Liver (tissue), 3 donors: ENCODE results near the gene JPT2.

Experiments
- FOXA1 ChIP-seq: IDR thresholded peaks from 2 replicates; pipeline ENCODE4 v1.6.1; 2016; ENCODE audit warnings: antibody characterized with exemption
- JUND ChIP-seq, 2 donors: IDR thresholded peaks; 2 replicates each; pipeline ENCODE4 v1.6.1; 2016; ENCODE audit warnings: antibody characterized with exemption in 2 of 2
- SP1 ChIP-seq: IDR thresholded peaks from 2 replicates; pipeline ENCODE4 v1.6.1; 2018; ENCODE audit warnings: antibody characterized with exemption, mild to moderate bottlenecking
- TAF1 ChIP-seq: conservative IDR thresholded peaks from 2 replicates; pipeline ENCODE4 v1.6.1; 2016; ENCODE audit warnings: antibody characterized with exemption, mild to moderate bottlenecking
- TF ChIP-seq, protein P1 (sequence below): IDR thresholded peaks from 2 replicates; pipeline ENCODE4 v1.6.1; 2016; ENCODE audit warnings: antibody characterized with exemption
- TF ChIP-seq, protein P2 (sequence below): fragments of 150-350 bp; IDR thresholded peaks from 2 replicates; pipeline ENCODE4 v1.5.1; 2017; ENCODE audit warnings: improper control_type of control experiment, low read depth, low read length; ENCODE audit not compliant: missing input control
- TF ChIP-seq, protein P3 (sequence below): IDR thresholded peaks from 2 replicates; pipeline ENCODE4 v1.6.1; 2016; ENCODE audit warnings: antibody characterized with exemption, mild to moderate bottlenecking
- donor health status: healthy.
- donor health status: healthy.

DNA sequence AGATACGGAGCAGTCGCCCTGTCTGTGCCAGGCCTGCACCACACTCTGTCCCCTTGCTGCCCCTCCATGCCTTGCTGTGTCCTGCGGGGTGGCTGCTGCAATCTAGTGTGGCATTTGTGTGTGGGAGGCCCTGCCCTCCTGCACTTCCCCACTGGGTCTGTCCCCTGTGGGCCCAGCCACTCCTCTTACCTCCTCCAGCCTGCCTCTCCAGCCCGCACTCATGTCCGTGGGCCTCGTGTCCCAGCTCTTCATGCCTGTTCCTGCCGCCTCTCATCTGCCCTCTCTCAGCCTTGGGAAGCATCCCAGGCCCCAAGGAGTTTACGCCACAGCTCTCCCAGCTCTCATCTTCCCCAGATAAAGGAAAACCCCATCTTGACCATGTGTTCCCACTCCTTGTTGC lies 39.3 kb upstream of the JPT2 start:
- TF ChIP-seq, protein P1, sequence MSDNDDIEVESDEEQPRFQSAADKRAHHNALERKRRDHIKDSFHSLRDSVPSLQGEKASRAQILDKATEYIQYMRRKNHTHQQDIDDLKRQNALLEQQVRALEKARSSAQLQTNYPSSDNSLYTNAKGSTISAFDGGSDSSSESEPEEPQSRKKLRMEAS, result no peak
- TF ChIP-seq, protein P2, sequence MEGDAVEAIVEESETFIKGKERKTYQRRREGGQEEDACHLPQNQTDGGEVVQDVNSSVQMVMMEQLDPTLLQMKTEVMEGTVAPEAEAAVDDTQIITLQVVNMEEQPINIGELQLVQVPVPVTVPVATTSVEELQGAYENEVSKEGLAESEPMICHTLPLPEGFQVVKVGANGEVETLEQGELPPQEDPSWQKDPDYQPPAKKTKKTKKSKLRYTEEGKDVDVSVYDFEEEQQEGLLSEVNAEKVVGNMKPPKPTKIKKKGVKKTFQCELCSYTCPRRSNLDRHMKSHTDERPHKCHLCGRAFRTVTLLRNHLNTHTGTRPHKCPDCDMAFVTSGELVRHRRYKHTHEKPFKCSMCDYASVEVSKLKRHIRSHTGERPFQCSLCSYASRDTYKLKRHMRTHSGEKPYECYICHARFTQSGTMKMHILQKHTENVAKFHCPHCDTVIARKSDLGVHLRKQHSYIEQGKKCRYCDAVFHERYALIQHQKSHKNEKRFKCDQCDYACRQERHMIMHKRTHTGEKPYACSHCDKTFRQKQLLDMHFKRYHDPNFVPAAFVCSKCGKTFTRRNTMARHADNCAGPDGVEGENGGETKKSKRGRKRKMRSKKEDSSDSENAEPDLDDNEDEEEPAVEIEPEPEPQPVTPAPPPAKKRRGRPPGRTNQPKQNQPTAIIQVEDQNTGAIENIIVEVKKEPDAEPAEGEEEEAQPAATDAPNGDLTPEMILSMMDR, result no peak
- TF ChIP-seq SP1 (no peak), JUND (IDR thresholded peaks at IDR 0.05) (no peak), FOXA1 (no peak), TAF1 (no peak)
- TF ChIP-seq, protein P3, sequence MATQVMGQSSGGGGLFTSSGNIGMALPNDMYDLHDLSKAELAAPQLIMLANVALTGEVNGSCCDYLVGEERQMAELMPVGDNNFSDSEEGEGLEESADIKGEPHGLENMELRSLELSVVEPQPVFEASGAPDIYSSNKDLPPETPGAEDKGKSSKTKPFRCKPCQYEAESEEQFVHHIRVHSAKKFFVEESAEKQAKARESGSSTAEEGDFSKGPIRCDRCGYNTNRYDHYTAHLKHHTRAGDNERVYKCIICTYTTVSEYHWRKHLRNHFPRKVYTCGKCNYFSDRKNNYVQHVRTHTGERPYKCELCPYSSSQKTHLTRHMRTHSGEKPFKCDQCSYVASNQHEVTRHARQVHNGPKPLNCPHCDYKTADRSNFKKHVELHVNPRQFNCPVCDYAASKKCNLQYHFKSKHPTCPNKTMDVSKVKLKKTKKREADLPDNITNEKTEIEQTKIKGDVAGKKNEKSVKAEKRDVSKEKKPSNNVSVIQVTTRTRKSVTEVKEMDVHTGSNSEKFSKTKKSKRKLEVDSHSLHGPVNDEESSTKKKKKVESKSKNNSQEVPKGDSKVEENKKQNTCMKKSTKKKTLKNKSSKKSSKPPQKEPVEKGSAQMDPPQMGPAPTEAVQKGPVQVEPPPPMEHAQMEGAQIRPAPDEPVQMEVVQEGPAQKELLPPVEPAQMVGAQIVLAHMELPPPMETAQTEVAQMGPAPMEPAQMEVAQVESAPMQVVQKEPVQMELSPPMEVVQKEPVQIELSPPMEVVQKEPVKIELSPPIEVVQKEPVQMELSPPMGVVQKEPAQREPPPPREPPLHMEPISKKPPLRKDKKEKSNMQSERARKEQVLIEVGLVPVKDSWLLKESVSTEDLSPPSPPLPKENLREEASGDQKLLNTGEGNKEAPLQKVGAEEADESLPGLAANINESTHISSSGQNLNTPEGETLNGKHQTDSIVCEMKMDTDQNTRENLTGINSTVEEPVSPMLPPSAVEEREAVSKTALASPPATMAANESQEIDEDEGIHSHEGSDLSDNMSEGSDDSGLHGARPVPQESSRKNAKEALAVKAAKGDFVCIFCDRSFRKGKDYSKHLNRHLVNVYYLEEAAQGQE, result no peak
